ENCODE data around the gene RANBP10. TPM values are rescaled to one million over a fixed set of nuclear protein-coding genes. Genes with fewer than 3 reads are reported as not detected.
A peak's percentile ranks its signal among the peaks of the same experiment; 100 is the strongest.

The RANBP10 gene
- total and polyA plus RNA-seq, 2 of the 13 experiments (the other 11 are each of a cell fraction or from before 2014, with no cell fraction given): 9.2 to 22.7 TPM

DNA sequence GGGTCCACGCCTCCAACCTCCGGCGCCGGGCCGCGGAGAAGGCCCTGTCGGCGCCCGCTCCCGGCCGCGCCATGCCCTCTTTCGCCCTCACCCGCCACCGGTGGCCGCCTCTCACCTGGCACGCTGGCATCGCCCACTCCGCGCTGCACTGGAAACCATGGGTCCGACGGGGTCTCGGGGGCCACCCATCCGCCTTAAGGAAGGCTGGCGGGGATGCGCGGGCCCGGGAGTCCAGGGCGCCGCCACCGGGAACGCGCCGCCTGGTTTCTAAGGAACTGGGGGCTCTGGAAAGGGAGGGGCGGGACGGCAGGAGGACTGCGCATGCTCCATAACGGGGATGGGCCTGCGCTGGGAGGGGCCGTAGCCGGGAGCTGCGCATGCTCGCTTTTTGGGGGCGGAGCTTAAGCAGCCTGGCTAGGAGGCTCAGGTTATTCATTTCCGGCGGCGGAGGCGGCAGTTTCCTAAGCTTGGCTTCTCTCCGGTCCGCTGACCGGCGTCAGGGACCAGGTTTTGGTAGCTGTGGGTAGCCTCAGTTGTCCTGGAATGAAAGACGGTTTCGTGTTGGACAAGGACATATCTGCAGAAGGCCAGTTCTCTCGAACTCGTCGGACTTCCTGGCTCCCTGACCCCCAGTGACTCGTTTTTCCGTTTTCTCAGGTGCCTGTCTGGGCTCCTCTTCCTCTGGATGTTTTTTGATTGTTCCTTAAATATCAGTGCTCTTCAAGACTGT, 87.1 kb downstream of the RANBP10 start, which contains the start of gene GFOD2 (continued):
- TF ChIP-seq, protein P1, sequence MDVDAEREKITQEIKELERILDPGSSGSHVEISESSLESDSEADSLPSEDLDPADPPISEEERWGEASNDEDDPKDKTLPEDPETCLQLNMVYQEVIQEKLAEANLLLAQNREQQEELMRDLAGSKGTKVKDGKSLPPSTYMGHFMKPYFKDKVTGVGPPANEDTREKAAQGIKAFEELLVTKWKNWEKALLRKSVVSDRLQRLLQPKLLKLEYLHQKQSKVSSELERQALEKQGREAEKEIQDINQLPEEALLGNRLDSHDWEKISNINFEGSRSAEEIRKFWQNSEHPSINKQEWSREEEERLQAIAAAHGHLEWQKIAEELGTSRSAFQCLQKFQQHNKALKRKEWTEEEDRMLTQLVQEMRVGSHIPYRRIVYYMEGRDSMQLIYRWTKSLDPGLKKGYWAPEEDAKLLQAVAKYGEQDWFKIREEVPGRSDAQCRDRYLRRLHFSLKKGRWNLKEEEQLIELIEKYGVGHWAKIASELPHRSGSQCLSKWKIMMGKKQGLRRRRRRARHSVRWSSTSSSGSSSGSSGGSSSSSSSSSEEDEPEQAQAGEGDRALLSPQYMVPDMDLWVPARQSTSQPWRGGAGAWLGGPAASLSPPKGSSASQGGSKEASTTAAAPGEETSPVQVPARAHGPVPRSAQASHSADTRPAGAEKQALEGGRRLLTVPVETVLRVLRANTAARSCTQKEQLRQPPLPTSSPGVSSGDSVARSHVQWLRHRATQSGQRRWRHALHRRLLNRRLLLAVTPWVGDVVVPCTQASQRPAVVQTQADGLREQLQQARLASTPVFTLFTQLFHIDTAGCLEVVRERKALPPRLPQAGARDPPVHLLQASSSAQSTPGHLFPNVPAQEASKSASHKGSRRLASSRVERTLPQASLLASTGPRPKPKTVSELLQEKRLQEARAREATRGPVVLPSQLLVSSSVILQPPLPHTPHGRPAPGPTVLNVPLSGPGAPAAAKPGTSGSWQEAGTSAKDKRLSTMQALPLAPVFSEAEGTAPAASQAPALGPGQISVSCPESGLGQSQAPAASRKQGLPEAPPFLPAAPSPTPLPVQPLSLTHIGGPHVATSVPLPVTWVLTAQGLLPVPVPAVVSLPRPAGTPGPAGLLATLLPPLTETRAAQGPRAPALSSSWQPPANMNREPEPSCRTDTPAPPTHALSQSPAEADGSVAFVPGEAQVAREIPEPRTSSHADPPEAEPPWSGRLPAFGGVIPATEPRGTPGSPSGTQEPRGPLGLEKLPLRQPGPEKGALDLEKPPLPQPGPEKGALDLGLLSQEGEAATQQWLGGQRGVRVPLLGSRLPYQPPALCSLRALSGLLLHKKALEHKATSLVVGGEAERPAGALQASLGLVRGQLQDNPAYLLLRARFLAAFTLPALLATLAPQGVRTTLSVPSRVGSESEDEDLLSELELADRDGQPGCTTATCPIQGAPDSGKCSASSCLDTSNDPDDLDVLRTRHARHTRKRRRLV (CRISPR knock-in tag; IDR thresholded peaks at IDR 0.05): peak; percentile 47
- TF ChIP-seq ZIK1 (CRISPR knock-in tag; IDR thresholded peaks at IDR 0.05; ENCODE audit: borderline replicate concordance, low read depth) (peak; percentile 88), HOXD1 (CRISPR knock-in tag; IDR thresholded peaks at IDR 0.05) (peak; percentile 39; the same call in 1 of the 2 replicates), ZKSCAN8 (CRISPR knock-in tag; IDR thresholded peaks at IDR 0.05; ENCODE audit: borderline replicate concordance) (no peak; the same call in 1 of the 2 replicates), BCL6 (CRISPR knock-in tag; IDR thresholded peaks at IDR 0.05) (peak; percentile 53)
- TF ChIP-seq, protein P2, sequence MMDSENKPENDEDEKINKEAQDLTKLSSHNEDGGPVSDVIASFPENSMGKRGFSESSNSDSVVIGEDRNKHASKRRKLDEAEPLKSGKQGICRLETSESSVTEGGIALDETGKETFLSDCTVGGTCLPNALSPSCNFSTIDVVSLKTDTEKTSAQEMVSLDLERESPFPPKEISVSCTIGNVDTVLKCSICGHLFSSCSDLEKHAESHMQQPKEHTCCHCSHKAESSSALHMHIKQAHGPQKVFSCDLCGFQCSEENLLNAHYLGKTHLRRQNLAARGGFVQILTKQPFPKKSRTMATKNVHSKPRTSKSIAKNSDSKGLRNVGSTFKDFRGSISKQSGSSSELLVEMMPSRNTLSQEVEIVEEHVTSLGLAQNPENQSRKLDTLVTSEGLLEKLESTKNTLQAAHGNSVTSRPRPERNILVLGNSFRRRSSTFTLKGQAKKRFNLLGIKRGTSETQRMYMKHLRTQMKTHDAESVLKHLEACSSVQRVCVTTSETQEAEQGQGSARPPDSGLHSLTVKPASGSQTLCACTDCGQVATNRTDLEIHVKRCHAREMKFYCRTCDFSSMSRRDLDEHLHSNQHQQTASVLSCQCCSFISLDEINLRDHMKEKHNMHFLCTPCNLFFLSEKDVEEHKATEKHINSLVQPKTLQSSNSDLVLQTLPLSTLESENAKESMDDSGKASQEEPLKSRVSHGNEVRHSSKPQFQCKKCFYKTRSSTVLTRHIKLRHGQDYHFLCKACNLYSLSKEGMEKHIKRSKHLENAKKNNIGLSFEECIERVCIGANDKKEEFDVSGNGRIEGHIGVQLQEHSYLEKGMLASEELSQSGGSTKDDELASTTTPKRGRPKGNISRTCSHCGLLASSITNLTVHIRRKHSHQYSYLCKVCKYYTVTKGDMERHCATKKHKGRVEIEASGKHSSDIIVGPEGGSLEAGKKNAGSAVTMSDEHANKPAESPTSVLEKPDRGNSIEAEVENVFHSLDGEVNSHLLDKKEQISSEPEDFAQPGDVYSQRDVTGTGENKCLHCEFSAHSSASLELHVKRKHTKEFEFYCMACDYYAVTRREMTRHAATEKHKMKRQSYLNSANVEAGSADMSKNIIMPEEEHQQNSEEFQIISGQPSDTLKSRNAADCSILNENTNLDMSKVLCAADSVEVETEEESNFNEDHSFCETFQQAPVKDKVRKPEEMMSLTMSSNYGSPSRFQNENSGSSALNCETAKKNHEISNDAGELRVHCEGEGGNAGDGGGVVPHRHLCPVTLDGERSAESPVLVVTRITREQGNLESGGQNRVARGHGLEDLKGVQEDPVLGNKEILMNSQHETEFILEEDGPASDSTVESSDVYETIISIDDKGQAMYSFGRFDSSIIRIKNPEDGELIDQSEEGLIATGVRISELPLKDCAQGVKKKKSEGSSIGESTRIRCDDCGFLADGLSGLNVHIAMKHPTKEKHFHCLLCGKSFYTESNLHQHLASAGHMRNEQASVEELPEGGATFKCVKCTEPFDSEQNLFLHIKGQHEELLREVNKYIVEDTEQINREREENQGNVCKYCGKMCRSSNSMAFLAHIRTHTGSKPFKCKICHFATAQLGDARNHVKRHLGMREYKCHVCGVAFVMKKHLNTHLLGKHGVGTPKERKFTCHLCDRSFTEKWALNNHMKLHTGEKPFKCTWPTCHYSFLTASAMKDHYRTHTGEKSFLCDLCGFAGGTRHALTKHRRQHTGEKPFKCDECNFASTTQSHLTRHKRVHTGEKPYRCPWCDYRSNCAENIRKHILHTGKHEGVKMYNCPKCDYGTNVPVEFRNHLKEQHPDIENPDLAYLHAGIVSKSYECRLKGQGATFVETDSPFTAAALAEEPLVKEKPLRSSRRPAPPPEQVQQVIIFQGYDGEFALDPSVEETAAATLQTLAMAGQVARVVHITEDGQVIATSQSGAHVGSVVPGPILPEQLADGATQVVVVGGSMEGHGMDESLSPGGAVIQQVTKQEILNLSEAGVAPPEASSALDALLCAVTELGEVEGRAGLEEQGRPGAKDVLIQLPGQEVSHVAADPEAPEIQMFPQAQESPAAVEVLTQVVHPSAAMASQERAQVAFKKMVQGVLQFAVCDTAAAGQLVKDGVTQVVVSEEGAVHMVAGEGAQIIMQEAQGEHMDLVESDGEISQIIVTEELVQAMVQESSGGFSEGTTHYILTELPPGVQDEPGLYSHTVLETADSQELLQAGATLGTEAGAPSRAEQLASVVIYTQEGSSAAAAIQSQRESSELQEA (CRISPR knock-in tag; IDR thresholded peaks at IDR 0.05; ENCODE audit: not compliant biosample characterization): no peak
- TF ChIP-seq, protein P3, sequence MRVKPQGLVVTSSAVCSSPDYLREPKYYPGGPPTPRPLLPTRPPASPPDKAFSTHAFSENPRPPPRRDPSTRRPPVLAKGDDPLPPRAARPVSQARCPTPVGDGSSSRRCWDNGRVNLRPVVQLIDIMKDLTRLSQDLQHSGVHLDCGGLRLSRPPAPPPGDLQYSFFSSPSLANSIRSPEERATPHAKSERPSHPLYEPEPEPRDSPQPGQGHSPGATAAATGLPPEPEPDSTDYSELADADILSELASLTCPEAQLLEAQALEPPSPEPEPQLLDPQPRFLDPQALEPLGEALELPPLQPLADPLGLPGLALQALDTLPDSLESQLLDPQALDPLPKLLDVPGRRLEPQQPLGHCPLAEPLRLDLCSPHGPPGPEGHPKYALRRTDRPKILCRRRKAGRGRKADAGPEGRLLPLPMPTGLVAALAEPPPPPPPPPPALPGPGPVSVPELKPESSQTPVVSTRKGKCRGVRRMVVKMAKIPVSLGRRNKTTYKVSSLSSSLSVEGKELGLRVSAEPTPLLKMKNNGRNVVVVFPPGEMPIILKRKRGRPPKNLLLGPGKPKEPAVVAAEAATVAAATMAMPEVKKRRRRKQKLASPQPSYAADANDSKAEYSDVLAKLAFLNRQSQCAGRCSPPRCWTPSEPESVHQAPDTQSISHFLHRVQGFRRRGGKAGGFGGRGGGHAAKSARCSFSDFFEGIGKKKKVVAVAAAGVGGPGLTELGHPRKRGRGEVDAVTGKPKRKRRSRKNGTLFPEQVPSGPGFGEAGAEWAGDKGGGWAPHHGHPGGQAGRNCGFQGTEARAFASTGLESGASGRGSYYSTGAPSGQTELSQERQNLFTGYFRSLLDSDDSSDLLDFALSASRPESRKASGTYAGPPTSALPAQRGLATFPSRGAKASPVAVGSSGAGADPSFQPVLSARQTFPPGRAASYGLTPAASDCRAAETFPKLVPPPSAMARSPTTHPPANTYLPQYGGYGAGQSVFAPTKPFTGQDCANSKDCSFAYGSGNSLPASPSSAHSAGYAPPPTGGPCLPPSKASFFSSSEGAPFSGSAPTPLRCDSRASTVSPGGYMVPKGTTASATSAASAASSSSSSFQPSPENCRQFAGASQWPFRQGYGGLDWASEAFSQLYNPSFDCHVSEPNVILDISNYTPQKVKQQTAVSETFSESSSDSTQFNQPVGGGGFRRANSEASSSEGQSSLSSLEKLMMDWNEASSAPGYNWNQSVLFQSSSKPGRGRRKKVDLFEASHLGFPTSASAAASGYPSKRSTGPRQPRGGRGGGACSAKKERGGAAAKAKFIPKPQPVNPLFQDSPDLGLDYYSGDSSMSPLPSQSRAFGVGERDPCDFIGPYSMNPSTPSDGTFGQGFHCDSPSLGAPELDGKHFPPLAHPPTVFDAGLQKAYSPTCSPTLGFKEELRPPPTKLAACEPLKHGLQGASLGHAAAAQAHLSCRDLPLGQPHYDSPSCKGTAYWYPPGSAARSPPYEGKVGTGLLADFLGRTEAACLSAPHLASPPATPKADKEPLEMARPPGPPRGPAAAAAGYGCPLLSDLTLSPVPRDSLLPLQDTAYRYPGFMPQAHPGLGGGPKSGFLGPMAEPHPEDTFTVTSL (CRISPR knock-in tag; IDR thresholded peaks at IDR 0.05; ENCODE audit: borderline replicate concordance): no peak

Data from HepG2 (cell line).